T-cell (primary cell): Measurements from ENCODE around the gene TPP2. TPM values are rescaled to one million over a fixed set of nuclear protein-coding genes. Genes with fewer than 3 reads are reported as not detected.

Experiments used
- ATAC-seq, 4 experiments: fragments of 200-7000 bp in 3 of 4; fragments of 150-1000 bp in 1 of 4; cut with Tn5 transposase; replicated peaks in 1 of 4; 1 replicate in 3 of 4; 2 replicates in 1 of 4; pipeline ENCODE4 v1.10.0; 2021; ENCODE audit warnings: moderate library complexity in 3 of 4, mild to moderate bottlenecking in 2 of 4, moderate number of reproducible peaks in 1 of 4
- CTCF ChIA-PET, 2 donors: fragments of 300-600 bp; sonication (Branson Sonifier 250); formaldehyde crosslinking; loops; one replicate each; lab custom pipeline; 2022; ENCODE audit warnings: antibody characterized with exemption in 2 of 2; lab: Charles Lee
- POLR2A ChIA-PET, 2 donors: fragments of 300-600 bp; sonication (Branson Sonifier 250); formaldehyde crosslinking; loops; one replicate each; lab custom pipeline; 2022; ENCODE audit warnings: antibody characterized with exemption in 2 of 2; lab: Charles Lee
- DNase-seq, 35 experiments: peaks; one replicate each; pipeline versions ENCODE4 v3.0.0 to v3.0.0-alpha.2; 2013 to 2023
- H3K27ac ChIP-seq: one replicate; pipeline ENCODE4 v1.5.1; 2013; ENCODE audit warnings: low read length
- H3K27me3 ChIP-seq, 2 experiments: replicated peaks in 1 of 2; 1 replicate in 1 of 2; 2 replicates in 1 of 2; pipeline versions ENCODE4 v1.6.1 to v1.7.0; 2013; ENCODE audit warnings: low read length in 1 of 2, mixed read lengths in 1 of 2; ENCODE audit not compliant: control insufficient read depth in 2 of 2, insufficient read depth in 2 of 2; ENCODE audit errors: extremely low read depth in 1 of 2
- H3K36me3 ChIP-seq, 2 donors: 1 replicate in 1 of 2; 2 replicates in 1 of 2; pipeline versions ENCODE4 v1.6.1 to v1.7.0; 2013; ENCODE audit warnings: low read length in 1 of 2; ENCODE audit not compliant: control insufficient read depth in 2 of 2, insufficient read depth in 1 of 2; ENCODE audit errors: extremely low read depth in 1 of 2
- H3K4me1 ChIP-seq, 2 experiments: 1 replicate in 1 of 2; 2 replicates in 1 of 2; pipeline versions ENCODE4 v1.6.1 to v1.7.0; 2013; ENCODE audit warnings: low read length in 2 of 2, mixed read lengths in 1 of 2; ENCODE audit not compliant: insufficient read depth in 2 of 2, control insufficient read depth in 1 of 2; ENCODE audit errors: extremely low read depth in 1 of 2
- H3K4me3 ChIP-seq, 2 donors: 1 replicate in 1 of 2; 2 replicates in 1 of 2; pipeline versions ENCODE4 v1.5.1 to v1.7.0; 2013; ENCODE audit warnings: mild to moderate bottlenecking in 2 of 2, low read length in 1 of 2, moderate library complexity in 1 of 2; ENCODE audit not compliant: control insufficient read depth in 1 of 2; ENCODE audit errors: extremely low read depth in 1 of 2
- H3K9me3 ChIP-seq: 2 replicates; pipeline ENCODE4 v1.7.0; 2013
- H3K27ac Mint-ChIP-seq, 2 donors: one replicate each; pipeline ENCODE4 v1.8.0; 2020 to 2021; ENCODE audit warnings: mild to moderate bottlenecking in 2 of 2, mixed read lengths in 2 of 2
- H3K27me3 Mint-ChIP-seq, 2 donors: one replicate each; pipeline ENCODE4 v1.8.0; 2021 to 2022; ENCODE audit warnings: mixed read lengths in 2 of 2
- H3K36me3 Mint-ChIP-seq: one replicate; pipeline ENCODE4 v1.8.0; 2021; ENCODE audit warnings: mixed read lengths
- H3K4me1 Mint-ChIP-seq, 3 donors: one replicate each; pipeline ENCODE4 v1.8.0; 2020 to 2022; ENCODE audit warnings: mixed read lengths in 3 of 3, mild to moderate bottlenecking in 1 of 3
- H3K4me3 Mint-ChIP-seq, 3 donors: one replicate each; pipeline ENCODE4 v1.8.0; 2020 to 2022; ENCODE audit warnings: mild to moderate bottlenecking in 3 of 3, mixed read lengths in 3 of 3, moderate library complexity in 3 of 3
- H3K9me3 Mint-ChIP-seq, 3 donors: one replicate each; pipeline ENCODE4 v1.8.0; 2020 to 2022; ENCODE audit warnings: mixed read lengths in 3 of 3
- WGBS: methylation state at CpG from one replicate; pipeline ENCODE4 v1.1.5; 2013; ENCODE audit warnings: missing lambda C conversion rate; ENCODE audit not compliant: insufficient coverage; 5-methylcytosine and 5-hydroxymethylcytosine counted together
- total RNA-seq, 35 experiments: library from RNA in 6 of 35; stranded (reverse) in 6 of 35; fragments of 120-200 nt in 1 of 35; gene quantifications; one replicate each; pipeline versions ENCODE4 v1.2.1 to v1.2.4 and lab custom pipeline; 2013 to 2026

The TPP2 gene
- total RNA-seq, 5 donors from 2014 or later (not counting 1 experiment from before 2014, with no cell fraction given): 111 to 135 (median 115) TPM

- Histone ChIP-seq H3K36me3 (no peaks in the 10 kb centered on the region), H3K4me1 (no peaks in the 10 kb centered on the region), H3K27me3 (no peaks in the 10 kb centered on the region), H3K4me3 (no peak overlapping the region), H3K27ac (no peak overlapping the region), H3K9me3 (no peaks in the 10 kb centered on the region)
- Mint-ChIP-seq H3K36me3 (no peaks in the 10 kb centered on the region), H3K4me3 (no peak overlapping the region), H3K27me3 (peaks cover 6 to 10% of the 10 kb centered on the region in 2 donors), H3K4me1 (no peaks in the 10 kb centered on the region), H3K9me3 (peaks cover 2 to 6% (median 4%) of the 10 kb centered on the region in 3 donors), H3K27ac (no peak overlapping the region)
- ChIA-PET CTCF (no interaction called here), POLR2A (no interaction called here)
- no peak for DNase-seq
- no peak for ATAC-seq
Measured at GRCh38 chr13:102703726-102704035, 106.9 kb downstream of the TPP2 start.

GRCh38 chr13:102704238-102705058, 107.7 kb downstream of the TPP2 start:
- ATAC-seq: no peak
- no peaks in the 10 kb centered on the region for H3K4me1 Mint-ChIP-seq
- H3K27me3 ChIP-seq: peaks cover 0 to 4% of the 10 kb centered on the region in 2 experiments
- H3K27ac ChIP-seq: no peak overlapping the region
- DNase-seq: no peak
- ChIA-PET POLR2A (no interaction called here), CTCF (interaction anchor here in 1 of 2 donors (1.0 kb wide), 1 partner anchor 9 kb away, joined by 3 read pairs; no protein-coding TSS in a partner anchor)
- H3K4me1 ChIP-seq: no peaks in the 10 kb centered on the region
- H3K9me3 ChIP-seq: no peaks in the 10 kb centered on the region
- no peaks in the 10 kb centered on the region for H3K36me3 ChIP-seq
- 74% methylated on average over 3 of the region's 6 CpGs for WGBS
- H3K27me3 Mint-ChIP-seq: peaks cover 4 to 6% of the 10 kb centered on the region in 2 donors
- no peaks in the 10 kb centered on the region for H3K36me3 Mint-ChIP-seq
- peaks cover 4 to 7% (median 6%) of the 10 kb centered on the region in 3 donors for H3K9me3 Mint-ChIP-seq
- no peak overlapping the region for H3K27ac Mint-ChIP-seq
- H3K4me3 Mint-ChIP-seq: no peak overlapping the region
- no peak overlapping the region for H3K4me3 ChIP-seq

GRCh38 chr13:102707467-102707866, 110.7 kb downstream of the TPP2 start:
- CTCF ChIA-PET: no interaction called here
- no peak overlapping the region for H3K27ac Mint-ChIP-seq
- peaks cover 6 to 10% of the 10 kb centered on the region in 2 donors for H3K27me3 Mint-ChIP-seq
- H3K4me3 Mint-ChIP-seq: no peak overlapping the region
- Histone ChIP-seq H3K27me3 (peaks cover 0 to 17% of the 10 kb centered on the region in 2 experiments), H3K27ac (no peak overlapping the region), H3K9me3 (no peaks in the 10 kb centered on the region), H3K4me3 (no peak overlapping the region), H3K36me3 (no peaks in the 10 kb centered on the region), H3K4me1 (no peaks in the 10 kb centered on the region)
- WGBS: 100% methylated on average over 1 of the region's 4 CpGs
- H3K9me3 Mint-ChIP-seq: peaks cover 4 to 7% (median 6%) of the 10 kb centered on the region in 3 donors
- POLR2A ChIA-PET: no interaction called here
- DNase-seq (no peak), ATAC-seq (no peak)
- H3K36me3 Mint-ChIP-seq: no peaks in the 10 kb centered on the region
- no peaks in the 10 kb centered on the region for H3K4me1 Mint-ChIP-seq

GRCh38 chr13:102708211-102708610, 111.4 kb downstream of the TPP2 start:
- DNase-seq (no peak), ATAC-seq (no peak)
- Mint-ChIP-seq H3K27ac (no peak overlapping the region), H3K27me3 (peaks cover 7 to 10% of the 10 kb centered on the region in 2 donors), H3K4me3 (no peak overlapping the region), H3K36me3 (no peaks in the 10 kb centered on the region), H3K4me1 (no peaks in the 10 kb centered on the region), H3K9me3 (peaks cover 4 to 7% (median 6%) of the 10 kb centered on the region in 3 donors)
- Histone ChIP-seq H3K27ac (no peak overlapping the region), H3K9me3 (no peaks in the 10 kb centered on the region), H3K4me1 (no peaks in the 10 kb centered on the region), H3K36me3 (no peaks in the 10 kb centered on the region), H3K4me3 (no peak overlapping the region), H3K27me3 (peaks cover 0 to 18% of the 10 kb centered on the region in 2 experiments)
- ChIA-PET CTCF (no interaction called here), POLR2A (interaction anchor here (0.6 kb wide), 2 partner anchors 20 to 70 kb away, joined by 3 read pairs; no protein-coding TSS in a partner anchor)
- WGBS: no CpG with 5 or more reads among the region's 2 CpGs

- 76% methylated on average over 2 of the region's 2 CpGs for WGBS
- ChIA-PET CTCF (no interaction called here), POLR2A (interaction anchor here in 1 of 2 donors (0.6 kb wide), 1 partner anchor 136 kb away, joined by 4 read pairs; no protein-coding TSS in a partner anchor)
- peaks cover 4 to 7% (median 6%) of the 10 kb centered on the region in 3 donors for H3K9me3 Mint-ChIP-seq
- H3K27ac Mint-ChIP-seq: no peak overlapping the region
- H3K36me3 Mint-ChIP-seq: no peaks in the 10 kb centered on the region
- DNase-seq: no peak
- Histone ChIP-seq H3K27me3 (peaks cover 0 to 18% of the 10 kb centered on the region in 2 experiments), H3K36me3 (no peaks in the 10 kb centered on the region), H3K4me1 (no peaks in the 10 kb centered on the region), H3K4me3 (no peak overlapping the region), H3K9me3 (no peaks in the 10 kb centered on the region), H3K27ac (no peak overlapping the region)
- no peak for ATAC-seq
- no peaks in the 10 kb centered on the region for H3K4me1 Mint-ChIP-seq
- H3K27me3 Mint-ChIP-seq: peaks cover 10 to 11% of the 10 kb centered on the region in 2 donors
- H3K4me3 Mint-ChIP-seq: no peak overlapping the region
Measured at GRCh38 chr13:102708991-102709390, 112.2 kb downstream of the TPP2 start.

GRCh38 chr13:102709536-102709935, 112.8 kb downstream of the TPP2 start:
- no peak overlapping the region for H3K27ac ChIP-seq
- CTCF ChIA-PET: no interaction called here
- Mint-ChIP-seq H3K27me3 (peaks cover 10 to 11% of the 10 kb centered on the region in 2 donors), H3K9me3 (peaks cover 4 to 7% (median 6%) of the 10 kb centered on the region in 3 donors), H3K4me3 (no peak overlapping the region), H3K36me3 (no peaks in the 10 kb centered on the region), H3K27ac (no peak overlapping the region), H3K4me1 (no peaks in the 10 kb centered on the region)
- H3K36me3 ChIP-seq: no peaks in the 10 kb centered on the region
- no peaks in the 10 kb centered on the region for H3K9me3 ChIP-seq
- no peak overlapping the region for H3K4me3 ChIP-seq
- peaks cover 0 to 18% of the 10 kb centered on the region in 2 experiments for H3K27me3 ChIP-seq
- POLR2A ChIA-PET: interaction anchor here in 1 of 2 donors (0.6 kb wide), 1 partner anchor 136 kb away, joined by 4 read pairs; no protein-coding TSS in a partner anchor
- no peaks in the 10 kb centered on the region for H3K4me1 ChIP-seq
- no peak for ATAC-seq
- no peak for DNase-seq
